HEK293 (cell line): Measurements from ENCODE around the gene DENND1A.

Source experiments
- BCL11B ChIP-seq: fragments of 450-650 bp; formaldehyde crosslinking; IDR thresholded peaks from 2 replicates; pipeline ENCODE4 v1.5.1; 2016; ENCODE audit warnings: low read depth, missing biosample characterization, missing genetic modification characterization
- EGR2 ChIP-seq: fragments of 450-650 bp; formaldehyde crosslinking; IDR thresholded peaks from 2 replicates; pipeline ENCODE4 v1.5.1; 2016; ENCODE audit warnings: low read depth, missing biosample characterization, missing genetic modification characterization
- GLIS1 ChIP-seq: fragments of 450-650 bp; formaldehyde crosslinking; IDR thresholded peaks from 2 replicates; pipeline ENCODE4 v1.5.1; 2016; ENCODE audit warnings: missing biosample characterization, missing genetic modification characterization
- KLF10 ChIP-seq: fragments of 450-650 bp; IDR thresholded peaks from 2 replicates; pipeline ENCODE4 v1.5.1; 2018; ENCODE audit warnings: missing biosample characterization, mild to moderate bottlenecking, missing genetic modification characterization
- MEIS1 ChIP-seq: sonication (generic); formaldehyde crosslinking; IDR thresholded peaks from 2 replicates; pipeline ENCODE4 v1.8.1; 2022; ENCODE audit warnings: missing genetic modification reagents, mild to moderate bottlenecking, borderline replicate concordance
- OSR2 ChIP-seq: fragments of 450-650 bp; formaldehyde crosslinking; IDR thresholded peaks from 2 replicates; pipeline ENCODE4 v1.5.1; 2016; ENCODE audit warnings: missing biosample characterization, missing genetic modification characterization
- PRDM1 ChIP-seq: fragments of 450-650 bp; formaldehyde crosslinking; IDR thresholded peaks from 2 replicates; pipeline ENCODE4; 2016; ENCODE audit warnings: missing biosample characterization, missing genetic modification characterization
- ZBTB48 ChIP-seq: fragments of 450-650 bp; formaldehyde crosslinking; IDR thresholded peaks from 2 replicates; pipeline ENCODE4 v1.5.1; 2016; ENCODE audit warnings: missing biosample characterization, missing genetic modification characterization
- ZNF114 ChIP-seq: fragments of 450-650 bp; formaldehyde crosslinking; IDR thresholded peaks from 2 replicates; pipeline ENCODE4 v1.5.0; 2017; ENCODE audit warnings: missing biosample characterization, missing genetic modification characterization
- ZNF133 ChIP-seq: fragments of 450-650 bp; formaldehyde crosslinking; IDR thresholded peaks from 2 replicates; pipeline ENCODE4 v1.5.1; 2016; ENCODE audit warnings: missing biosample characterization, missing genetic modification characterization
- ZNF174 ChIP-seq: fragments of 450-650 bp; formaldehyde crosslinking; IDR thresholded peaks from 2 replicates; pipeline ENCODE4 v1.5.0; 2017; ENCODE audit warnings: missing biosample characterization, mild to moderate bottlenecking, missing genetic modification characterization
- ZNF2 ChIP-seq: fragments of 450-650 bp; formaldehyde crosslinking; IDR thresholded peaks from 2 replicates; pipeline ENCODE4 v1.5.1; 2016; ENCODE audit warnings: missing biosample characterization, missing genetic modification characterization
- ZNF202 ChIP-seq: fragments of 450-650 bp; formaldehyde crosslinking; IDR thresholded peaks from 2 replicates; pipeline ENCODE4 v1.5.1; 2016; ENCODE audit warnings: missing biosample characterization, missing genetic modification characterization, borderline replicate concordance
- ZNF248 ChIP-seq: fragments of 450-650 bp; formaldehyde crosslinking; IDR thresholded peaks from 2 replicates; pipeline ENCODE4 v1.5.1; 2017; ENCODE audit warnings: missing biosample characterization, missing genetic modification characterization
- ZNF366 ChIP-seq: fragments of 450-650 bp; formaldehyde crosslinking; conservative IDR thresholded peaks from 2 replicates; pipeline ENCODE4 v1.5.1; 2016; ENCODE audit warnings: missing biosample characterization, missing genetic modification characterization
- ZNF394 ChIP-seq: fragments of 450-650 bp; formaldehyde crosslinking; IDR thresholded peaks from 2 replicates; pipeline ENCODE4 v1.5.1; 2016; ENCODE audit warnings: missing biosample characterization, missing genetic modification characterization, mild to moderate bottlenecking, moderate library complexity, borderline replicate concordance
- ZNF529 ChIP-seq: fragments of 450-650 bp; formaldehyde crosslinking; IDR thresholded peaks from 2 replicates; pipeline ENCODE4 v1.5.1; 2017; ENCODE audit warnings: missing genetic modification characterization, missing biosample characterization; ENCODE audit not compliant: insufficient replicate concordance
- ZNF555 ChIP-seq: fragments of 450-650 bp; formaldehyde crosslinking; conservative IDR thresholded peaks from 2 replicates; pipeline ENCODE4 v1.5.1; 2017; ENCODE audit warnings: missing biosample characterization, mild to moderate bottlenecking, missing genetic modification characterization, inconsistent platforms
- ZNF558 ChIP-seq: fragments of 450-650 bp; formaldehyde crosslinking; IDR thresholded peaks from 2 replicates; pipeline ENCODE4 v1.5.1; 2016; ENCODE audit warnings: missing biosample characterization, missing genetic modification characterization
- ZNF560 ChIP-seq: fragments of 450-650 bp; formaldehyde crosslinking; IDR thresholded peaks from 2 replicates; pipeline ENCODE4 v1.5.1; 2017; ENCODE audit warnings: missing biosample characterization, missing genetic modification characterization, borderline replicate concordance
- ZNF610 ChIP-seq: fragments of 450-650 bp; formaldehyde crosslinking; IDR thresholded peaks from 2 replicates; pipeline ENCODE4 v1.5.1; 2016; ENCODE audit warnings: missing biosample characterization, missing genetic modification characterization, borderline replicate concordance
- ZNF768 ChIP-seq: fragments of 450-650 bp; formaldehyde crosslinking; IDR thresholded peaks from 2 replicates; pipeline ENCODE4 v1.5.1; 2018; ENCODE audit warnings: missing biosample characterization, mild to moderate bottlenecking, missing genetic modification characterization
- ZNF792 ChIP-seq: fragments of 450-650 bp; formaldehyde crosslinking; IDR thresholded peaks from 2 replicates; pipeline ENCODE4 v1.5.1; 2016; ENCODE audit warnings: missing biosample characterization, missing genetic modification characterization
- ZSCAN23 ChIP-seq: fragments of 450-650 bp; formaldehyde crosslinking; IDR thresholded peaks from 2 replicates; pipeline ENCODE4 v1.5.1; 2016; ENCODE audit warnings: missing biosample characterization, missing genetic modification characterization
- ZSCAN30 ChIP-seq: fragments of 450-650 bp; IDR thresholded peaks from 2 replicates; pipeline ENCODE4 v1.5.1; 2018; ENCODE audit warnings: missing biosample characterization, mild to moderate bottlenecking, missing genetic modification characterization, moderate library complexity
- ZXDB ChIP-seq: fragments of 450-650 bp; formaldehyde crosslinking; IDR thresholded peaks from 2 replicates; pipeline ENCODE4 v1.5.1; 2016; ENCODE audit warnings: missing biosample characterization, missing genetic modification characterization
- TF ChIP-seq, protein P1 (sequence below): fragments of 450-650 bp; formaldehyde crosslinking; IDR thresholded peaks from 2 replicates; pipeline ENCODE4 v1.5.1; 2016; ENCODE audit warnings: missing biosample characterization, missing genetic modification characterization
- TF ChIP-seq, protein P2 (sequence below): fragments of 450-650 bp; formaldehyde crosslinking; IDR thresholded peaks from 2 replicates; pipeline ENCODE4 v1.5.1; 2017; ENCODE audit warnings: missing biosample characterization, missing genetic modification characterization
- TF ChIP-seq, protein P3 (sequence below): IDR thresholded peaks from 2 replicates; pipeline ENCODE4 v1.6.1; 2011; ENCODE audit warnings: mild to moderate bottlenecking, low read depth, low read length, borderline replicate concordance
- TF ChIP-seq, protein P4 (sequence below): fragments of 450-650 bp; formaldehyde crosslinking; IDR thresholded peaks from 2 replicates; pipeline ENCODE4 v1.5.1; 2017; ENCODE audit warnings: missing biosample characterization, missing genetic modification characterization
- TF ChIP-seq, protein P5 (sequence below): fragments of 450-650 bp; IDR thresholded peaks from 2 replicates; pipeline ENCODE4 v1.5.1; 2018; ENCODE audit warnings: missing biosample characterization, mild to moderate bottlenecking, missing genetic modification characterization

The DENND1A gene

DNA sequence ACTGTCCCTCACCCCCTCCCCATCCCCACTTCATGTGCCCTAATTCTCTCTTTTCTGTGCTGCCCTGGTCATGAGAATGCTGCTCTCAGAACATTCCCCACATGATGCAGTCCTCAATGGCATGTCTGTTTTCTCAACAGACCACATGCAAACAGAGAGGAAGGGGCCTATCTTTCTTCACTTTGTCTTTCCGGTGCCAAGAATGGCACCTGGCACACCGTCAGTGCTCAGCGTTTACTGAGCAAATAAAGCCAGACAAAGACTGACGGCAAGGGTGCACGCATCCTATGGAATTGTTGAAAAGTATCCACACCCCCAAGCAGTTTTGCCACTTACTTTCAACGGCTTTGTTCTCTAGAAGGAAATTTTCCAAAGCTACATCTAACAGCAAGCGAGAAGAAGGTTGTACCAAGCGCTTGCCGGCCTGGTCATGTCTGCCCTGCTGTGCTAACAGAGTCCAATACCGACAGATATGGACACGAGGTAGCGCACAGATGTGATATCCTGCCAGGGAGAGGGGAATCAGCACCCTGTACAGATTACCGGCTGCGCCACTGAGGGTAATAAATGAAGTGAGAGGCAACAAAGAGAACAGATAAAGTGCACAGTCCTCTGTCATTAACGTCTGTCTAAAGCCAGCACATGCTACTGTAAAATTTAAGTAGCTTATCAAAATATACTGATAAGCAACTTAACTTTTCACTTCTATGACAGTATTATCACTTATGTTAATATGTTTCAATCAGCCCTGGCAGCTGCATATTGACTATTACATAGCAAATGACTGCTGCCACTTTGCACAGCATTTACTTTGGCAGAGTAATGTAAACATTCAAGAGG is 251.7 kb downstream of the DENND1A start (continued):
- TF ChIP-seq, protein P1, sequence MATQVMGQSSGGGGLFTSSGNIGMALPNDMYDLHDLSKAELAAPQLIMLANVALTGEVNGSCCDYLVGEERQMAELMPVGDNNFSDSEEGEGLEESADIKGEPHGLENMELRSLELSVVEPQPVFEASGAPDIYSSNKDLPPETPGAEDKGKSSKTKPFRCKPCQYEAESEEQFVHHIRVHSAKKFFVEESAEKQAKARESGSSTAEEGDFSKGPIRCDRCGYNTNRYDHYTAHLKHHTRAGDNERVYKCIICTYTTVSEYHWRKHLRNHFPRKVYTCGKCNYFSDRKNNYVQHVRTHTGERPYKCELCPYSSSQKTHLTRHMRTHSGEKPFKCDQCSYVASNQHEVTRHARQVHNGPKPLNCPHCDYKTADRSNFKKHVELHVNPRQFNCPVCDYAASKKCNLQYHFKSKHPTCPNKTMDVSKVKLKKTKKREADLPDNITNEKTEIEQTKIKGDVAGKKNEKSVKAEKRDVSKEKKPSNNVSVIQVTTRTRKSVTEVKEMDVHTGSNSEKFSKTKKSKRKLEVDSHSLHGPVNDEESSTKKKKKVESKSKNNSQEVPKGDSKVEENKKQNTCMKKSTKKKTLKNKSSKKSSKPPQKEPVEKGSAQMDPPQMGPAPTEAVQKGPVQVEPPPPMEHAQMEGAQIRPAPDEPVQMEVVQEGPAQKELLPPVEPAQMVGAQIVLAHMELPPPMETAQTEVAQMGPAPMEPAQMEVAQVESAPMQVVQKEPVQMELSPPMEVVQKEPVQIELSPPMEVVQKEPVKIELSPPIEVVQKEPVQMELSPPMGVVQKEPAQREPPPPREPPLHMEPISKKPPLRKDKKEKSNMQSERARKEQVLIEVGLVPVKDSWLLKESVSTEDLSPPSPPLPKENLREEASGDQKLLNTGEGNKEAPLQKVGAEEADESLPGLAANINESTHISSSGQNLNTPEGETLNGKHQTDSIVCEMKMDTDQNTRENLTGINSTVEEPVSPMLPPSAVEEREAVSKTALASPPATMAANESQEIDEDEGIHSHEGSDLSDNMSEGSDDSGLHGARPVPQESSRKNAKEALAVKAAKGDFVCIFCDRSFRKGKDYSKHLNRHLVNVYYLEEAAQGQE (tag by site-specific recombination): no peak
- TF ChIP-seq, protein P2, sequence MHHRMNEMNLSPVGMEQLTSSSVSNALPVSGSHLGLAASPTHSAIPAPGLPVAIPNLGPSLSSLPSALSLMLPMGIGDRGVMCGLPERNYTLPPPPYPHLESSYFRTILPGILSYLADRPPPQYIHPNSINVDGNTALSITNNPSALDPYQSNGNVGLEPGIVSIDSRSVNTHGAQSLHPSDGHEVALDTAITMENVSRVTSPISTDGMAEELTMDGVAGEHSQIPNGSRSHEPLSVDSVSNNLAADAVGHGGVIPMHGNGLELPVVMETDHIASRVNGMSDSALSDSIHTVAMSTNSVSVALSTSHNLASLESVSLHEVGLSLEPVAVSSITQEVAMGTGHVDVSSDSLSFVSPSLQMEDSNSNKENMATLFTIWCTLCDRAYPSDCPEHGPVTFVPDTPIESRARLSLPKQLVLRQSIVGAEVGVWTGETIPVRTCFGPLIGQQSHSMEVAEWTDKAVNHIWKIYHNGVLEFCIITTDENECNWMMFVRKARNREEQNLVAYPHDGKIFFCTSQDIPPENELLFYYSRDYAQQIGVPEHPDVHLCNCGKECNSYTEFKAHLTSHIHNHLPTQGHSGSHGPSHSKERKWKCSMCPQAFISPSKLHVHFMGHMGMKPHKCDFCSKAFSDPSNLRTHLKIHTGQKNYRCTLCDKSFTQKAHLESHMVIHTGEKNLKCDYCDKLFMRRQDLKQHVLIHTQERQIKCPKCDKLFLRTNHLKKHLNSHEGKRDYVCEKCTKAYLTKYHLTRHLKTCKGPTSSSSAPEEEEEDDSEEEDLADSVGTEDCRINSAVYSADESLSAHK: peak; percentile 91
- TF ChIP-seq ZSCAN23 (tag by site-specific recombination) (peak; percentile 93), ZNF2 (tag by site-specific recombination) (peak; percentile 73; the same call in 1 of the 2 replicates), ZNF529 (tag by site-specific recombination) (no peak), ZBTB48 (no peak), ZXDB (peak; percentile 97), ZNF114 (tag by site-specific recombination) (no peak), ZNF768 (tag by site-specific recombination) (no peak; the same call in 1 of the 2 replicates), ZNF133 (tag by site-specific recombination) (no peak), BCL11B (peak; percentile 97), GLIS1 (tag by site-specific recombination) (peak; percentile 66), ZNF792 (tag by site-specific recombination) (no peak), PRDM1 (tag by site-specific recombination) (no peak), KLF10 (tag by site-specific recombination) (peak; percentile 82), OSR2 (tag by site-specific recombination) (peak; percentile 99), ZNF366 (tag by site-specific recombination) (no peak), ZNF202 (no peak), ZNF610 (tag by site-specific recombination) (peak; percentile 85), ZSCAN30 (peak; percentile 100), EGR2 (tag by site-specific recombination) (no peak), MEIS1 (CRISPR knock-in tag) (no peak), ZNF560 (tag by site-specific recombination) (no peak), ZNF555 (tag by site-specific recombination) (no peak), ZNF174 (no peak), ZNF558 (peak; percentile 70; the same call in 1 of the 2 replicates), ZNF394 (tag by site-specific recombination) (peak; percentile 71), ZNF248 (no peak)
- TF ChIP-seq, protein P3, sequence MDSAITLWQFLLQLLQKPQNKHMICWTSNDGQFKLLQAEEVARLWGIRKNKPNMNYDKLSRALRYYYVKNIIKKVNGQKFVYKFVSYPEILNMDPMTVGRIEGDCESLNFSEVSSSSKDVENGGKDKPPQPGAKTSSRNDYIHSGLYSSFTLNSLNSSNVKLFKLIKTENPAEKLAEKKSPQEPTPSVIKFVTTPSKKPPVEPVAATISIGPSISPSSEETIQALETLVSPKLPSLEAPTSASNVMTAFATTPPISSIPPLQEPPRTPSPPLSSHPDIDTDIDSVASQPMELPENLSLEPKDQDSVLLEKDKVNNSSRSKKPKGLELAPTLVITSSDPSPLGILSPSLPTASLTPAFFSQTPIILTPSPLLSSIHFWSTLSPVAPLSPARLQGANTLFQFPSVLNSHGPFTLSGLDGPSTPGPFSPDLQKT: no peak
- TF ChIP-seq, protein P4, sequence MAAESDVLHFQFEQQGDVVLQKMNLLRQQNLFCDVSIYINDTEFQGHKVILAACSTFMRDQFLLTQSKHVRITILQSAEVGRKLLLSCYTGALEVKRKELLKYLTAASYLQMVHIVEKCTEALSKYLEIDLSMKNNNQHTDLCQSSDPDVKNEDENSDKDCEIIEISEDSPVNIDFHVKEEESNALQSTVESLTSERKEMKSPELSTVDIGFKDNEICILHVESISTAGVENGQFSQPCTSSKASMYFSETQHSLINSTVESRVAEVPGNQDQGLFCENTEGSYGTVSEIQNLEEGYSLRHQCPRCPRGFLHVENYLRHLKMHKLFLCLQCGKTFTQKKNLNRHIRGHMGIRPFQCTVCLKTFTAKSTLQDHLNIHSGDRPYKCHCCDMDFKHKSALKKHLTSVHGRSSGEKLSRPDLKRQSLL: 0 out of 2 replicates have a peak, but pooled peaks have one; percentile 37
- TF ChIP-seq, protein P5, sequence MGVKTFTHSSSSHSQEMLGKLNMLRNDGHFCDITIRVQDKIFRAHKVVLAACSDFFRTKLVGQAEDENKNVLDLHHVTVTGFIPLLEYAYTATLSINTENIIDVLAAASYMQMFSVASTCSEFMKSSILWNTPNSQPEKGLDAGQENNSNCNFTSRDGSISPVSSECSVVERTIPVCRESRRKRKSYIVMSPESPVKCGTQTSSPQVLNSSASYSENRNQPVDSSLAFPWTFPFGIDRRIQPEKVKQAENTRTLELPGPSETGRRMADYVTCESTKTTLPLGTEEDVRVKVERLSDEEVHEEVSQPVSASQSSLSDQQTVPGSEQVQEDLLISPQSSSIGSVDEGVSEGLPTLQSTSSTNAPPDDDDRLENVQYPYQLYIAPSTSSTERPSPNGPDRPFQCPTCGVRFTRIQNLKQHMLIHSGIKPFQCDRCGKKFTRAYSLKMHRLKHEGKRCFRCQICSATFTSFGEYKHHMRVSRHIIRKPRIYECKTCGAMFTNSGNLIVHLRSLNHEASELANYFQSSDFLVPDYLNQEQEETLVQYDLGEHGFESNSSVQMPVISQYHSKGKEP (tag by site-specific recombination): peak; percentile 90
